ENCODE results near the gene SERPINB5.
"Not testable (repeated sequence)": the region's sequence is repeated elsewhere in the genome, so short reads cannot be mapped to it uniquely, and the experiment has no call there.

Gene SERPINB5

GRCh38 chr18:63476668-63477067, at the start of gene SERPINB5:
Gene SERPINB5 (plus strand): TSS chr18:63476958. CDS start chr18:63484429, 7,471 bp downstream.
- no peak for DNase-seq

DNA sequence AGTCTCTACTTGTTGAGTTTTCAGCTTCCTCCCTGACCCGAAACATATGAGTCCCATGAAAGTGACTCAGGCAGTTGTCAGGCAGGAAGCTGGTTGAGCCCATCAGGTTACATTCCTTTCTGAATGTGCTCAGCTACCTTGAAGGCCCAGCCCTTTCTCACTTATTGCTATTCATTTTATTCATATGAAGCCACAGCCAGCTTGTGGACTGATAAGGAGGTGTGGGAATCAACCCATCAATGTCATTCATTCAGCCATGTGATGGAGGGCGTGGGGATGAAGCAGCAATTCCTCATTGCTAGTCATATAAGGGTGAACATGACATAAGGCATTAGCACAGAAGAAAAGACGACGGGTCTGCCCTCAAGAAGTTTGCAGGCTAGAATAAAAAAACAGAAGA, 49.2 kb upstream of the SERPINB5 start:
- no peak for DNase-seq

- DNase-seq = no peak
Measured at GRCh38 chr18:63430526-63430925, 46.2 kb upstream of the SERPINB5 start.

- DNase-seq = no peak
Measured at GRCh38 chr18:63431180-63431579, 45.6 kb upstream of the SERPINB5 start.

- no peak for DNase-seq
Measured at GRCh38 chr18:63433334-63433866, 43.4 kb upstream of the SERPINB5 start.

DNA sequence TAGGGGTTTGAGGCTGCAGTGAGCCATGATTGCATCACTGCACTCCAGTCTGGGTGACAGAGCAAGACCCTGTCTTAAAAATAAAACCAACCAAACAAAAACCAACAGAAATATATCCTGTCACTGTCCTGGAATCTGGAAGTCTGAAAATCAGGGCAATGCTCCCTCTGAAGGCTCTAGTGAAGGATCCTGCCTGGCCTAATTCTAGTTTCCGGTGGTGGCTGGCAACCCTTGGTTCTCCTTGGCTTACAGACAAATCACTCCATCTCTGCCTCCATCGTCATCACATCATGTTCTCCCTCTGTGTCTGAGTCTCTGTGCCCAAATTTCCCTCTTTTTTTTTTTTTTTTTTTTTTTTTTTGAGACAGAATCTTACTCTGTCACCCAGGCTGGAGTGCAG, 38.6 kb upstream of the SERPINB5 start:
- no peak for DNase-seq

DNA sequence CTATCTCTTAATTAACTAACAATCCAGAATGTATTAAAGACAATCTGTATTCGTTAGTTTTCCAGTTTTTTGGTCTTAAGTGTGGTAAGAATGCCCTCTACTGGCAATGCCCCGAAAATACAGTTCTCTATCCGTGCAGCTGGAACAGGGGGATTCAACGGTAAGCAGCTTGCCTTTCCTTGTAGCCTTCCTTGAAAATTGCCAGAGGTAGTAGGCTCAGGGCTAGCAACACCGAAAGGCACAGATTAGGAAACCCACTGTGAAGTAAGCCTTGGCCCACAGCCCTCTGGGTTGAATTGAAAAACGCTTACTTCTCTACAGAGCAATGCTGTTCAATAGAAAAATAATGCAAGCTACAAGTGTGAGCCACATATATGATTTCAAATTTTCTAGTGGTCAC, 37.4 kb upstream of the SERPINB5 start:
- peak; percentile 67 for DNase-seq

- no peak for DNase-seq
Measured at GRCh38 chr18:63440219-63440618, 36.5 kb upstream of the SERPINB5 start.

DNA sequence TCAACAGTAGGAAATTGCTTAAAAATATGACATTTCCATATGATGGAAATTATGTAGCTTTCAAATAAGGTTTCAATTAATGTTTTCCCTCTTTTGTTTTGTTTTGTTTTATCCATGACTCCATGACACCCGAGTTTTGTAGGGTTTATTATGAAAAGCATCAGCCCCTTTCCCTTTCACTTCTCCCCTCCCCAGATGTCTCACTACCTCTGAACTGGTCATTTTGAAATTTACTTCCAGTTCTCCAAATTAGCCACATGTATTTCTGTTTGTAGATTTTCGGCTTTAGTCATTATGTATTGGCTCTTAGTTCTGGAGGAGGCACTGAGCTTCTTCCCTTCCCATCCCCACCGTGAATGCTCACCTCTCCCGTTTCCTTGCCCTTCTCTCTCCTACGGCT, 35.9 kb upstream of the SERPINB5 start:
- DNase-seq = no peak

DNA sequence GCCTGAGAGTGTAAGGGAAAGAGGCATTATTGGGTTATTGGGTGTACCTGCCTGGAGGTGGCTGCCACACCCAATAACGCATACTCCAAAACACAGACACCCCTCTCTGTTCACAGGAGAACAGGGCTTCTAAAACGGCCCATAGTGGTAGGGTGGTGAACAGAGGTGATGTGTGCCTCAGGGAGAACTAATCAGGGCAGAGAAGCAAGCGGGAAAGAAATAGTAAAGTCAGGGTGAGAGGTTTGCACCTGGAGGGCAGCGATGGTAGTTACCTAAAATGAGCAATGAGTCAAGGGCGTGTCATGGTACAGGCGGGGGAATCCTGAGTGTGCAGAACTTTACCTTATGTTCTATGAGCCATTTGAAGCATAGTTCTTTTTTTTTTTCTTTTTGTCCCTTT, 32.9 kb upstream of the SERPINB5 start:
- no peak for DNase-seq

DNA sequence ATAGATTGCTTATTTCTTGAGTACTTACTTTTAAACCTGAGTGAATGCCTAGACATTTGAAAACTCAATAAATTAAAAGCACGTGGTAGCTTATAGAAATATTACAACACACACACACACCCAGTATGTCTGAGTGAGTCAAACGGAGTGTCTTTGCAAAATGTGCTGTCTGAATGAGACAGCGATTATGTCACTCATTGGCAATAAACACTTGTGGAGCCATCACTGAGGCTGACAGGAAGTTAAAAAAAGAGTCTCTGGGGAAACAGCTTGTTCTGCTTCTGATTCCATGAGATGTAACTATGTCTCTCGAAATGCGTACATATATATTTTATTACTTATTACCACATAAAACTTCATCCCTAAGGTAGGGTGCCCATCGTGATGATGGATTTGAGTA, 32.2 kb upstream of the SERPINB5 start:
- DNase-seq = peak; percentile 9

DNA sequence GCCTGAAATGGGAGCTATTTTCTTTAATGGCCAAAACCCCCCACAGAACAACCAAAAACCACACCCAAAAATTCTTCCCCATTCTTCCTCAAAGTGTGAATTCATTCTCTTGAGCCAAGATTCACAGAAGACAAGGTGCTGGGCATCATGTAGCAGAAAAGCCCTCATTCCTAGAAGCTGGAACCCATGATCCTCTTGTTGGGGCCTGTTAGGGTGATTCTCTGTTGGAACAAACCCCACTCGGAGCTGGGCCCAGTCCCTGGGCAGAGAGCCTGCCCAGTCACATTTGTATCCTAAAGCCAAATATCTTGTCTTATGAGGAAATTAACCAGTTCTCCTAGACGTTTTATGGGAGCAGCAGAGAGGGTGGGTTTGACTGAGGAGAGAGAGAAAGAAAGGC, 31.7 kb upstream of the SERPINB5 start:
- DNase-seq = no peak

DNA sequence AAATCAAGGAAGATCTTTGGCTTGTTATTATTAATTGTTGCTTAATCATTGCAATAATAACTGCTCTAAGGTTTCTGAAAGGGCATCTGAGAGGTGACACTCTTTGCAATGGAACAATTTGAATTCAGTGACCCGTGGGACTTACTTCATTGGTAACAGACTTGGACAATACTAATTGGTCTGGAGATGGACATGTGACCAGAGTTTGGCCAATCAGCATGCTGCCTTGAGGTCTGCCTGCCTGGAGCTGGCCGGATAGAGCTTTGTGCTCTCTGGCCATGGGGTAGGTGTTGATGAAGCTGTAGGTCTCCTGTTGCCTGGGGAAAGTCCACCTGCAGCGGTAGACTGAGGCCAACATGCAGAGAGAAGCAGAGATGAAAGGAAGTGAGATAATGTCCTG, 30.5 kb upstream of the SERPINB5 start:
- no peak for DNase-seq

GRCh38 chr18:63447066-63447465, 29.7 kb upstream of the SERPINB5 start:
- no peak for DNase-seq

GRCh38 chr18:63449426-63449825, 27.3 kb upstream of the SERPINB5 start:
- DNase-seq = no peak

GRCh38 chr18:63451799-63452660, 24.7 kb upstream of the SERPINB5 start:
- no peak for DNase-seq

- not testable (repeated sequence) for DNase-seq
Measured at GRCh38 chr18:63452751-63453150, 24.0 kb upstream of the SERPINB5 start.

DNA sequence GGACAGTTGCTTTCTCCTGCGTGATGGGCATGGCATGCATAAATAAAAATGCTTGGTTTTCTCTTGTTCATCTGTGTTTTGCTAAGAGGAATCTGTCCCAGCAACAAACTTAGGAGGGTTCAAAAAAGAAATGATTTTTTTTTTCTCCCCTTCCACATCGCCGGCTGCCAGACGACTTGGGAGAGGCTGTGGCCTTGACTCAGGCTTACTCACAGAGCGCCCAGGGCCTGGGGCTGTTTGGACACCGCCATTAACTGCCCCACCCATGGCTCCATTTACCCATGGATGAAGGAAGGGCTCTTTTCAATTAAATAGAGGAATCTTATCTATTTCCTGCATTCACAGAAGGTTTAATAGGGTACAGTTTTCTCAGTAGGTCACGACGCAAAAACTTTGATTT, 22.3 kb upstream of the SERPINB5 start:
- DNase-seq = no peak

- no peak for DNase-seq
Measured at GRCh38 chr18:63457977-63458376, 18.8 kb upstream of the SERPINB5 start.

GRCh38 chr18:63460414-63460813, 16.3 kb upstream of the SERPINB5 start:
- DNase-seq = no peak

DNA sequence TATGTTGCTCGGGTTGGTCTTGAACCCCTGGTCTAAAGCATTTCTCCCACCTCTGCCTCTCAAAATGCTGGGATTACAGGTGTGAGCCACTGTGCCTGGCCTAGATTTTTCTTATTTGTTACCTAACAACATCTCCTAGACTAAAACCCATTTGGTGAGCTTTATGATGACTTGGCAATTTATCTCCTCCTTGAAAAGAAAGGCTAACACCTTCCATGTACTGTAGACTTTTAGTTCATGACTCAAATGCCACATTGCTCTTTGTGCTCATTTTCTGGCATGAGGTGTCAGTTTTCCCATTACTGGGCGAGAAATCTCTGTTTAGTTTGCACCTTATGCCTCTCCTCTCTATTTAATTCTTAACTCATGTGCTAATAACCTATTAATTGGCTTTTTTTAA, 12.3 kb upstream of the SERPINB5 start:
- no peak for DNase-seq

- DNase-seq = no peak
Measured at GRCh38 chr18:63465059-63465458, 11.7 kb upstream of the SERPINB5 start.

DNA sequence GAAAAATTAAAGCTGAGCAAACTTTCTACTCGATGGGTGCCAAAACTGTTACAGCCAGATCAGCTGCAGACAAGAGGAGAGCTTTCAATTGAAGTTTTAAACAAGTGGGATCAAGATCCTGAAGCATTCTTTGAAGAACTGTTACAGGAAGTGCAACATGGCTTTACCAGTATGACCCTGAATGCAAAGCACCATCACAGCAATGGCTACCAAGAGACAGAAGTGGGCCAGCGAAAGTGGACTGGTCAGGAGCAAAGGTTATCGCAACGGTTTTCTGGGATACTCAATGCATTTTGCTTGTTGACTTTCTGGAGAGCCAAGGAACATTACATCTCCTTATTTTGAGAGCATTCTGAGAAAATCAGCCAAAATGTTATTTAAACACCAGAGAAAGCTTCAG, 9.1 kb upstream of the SERPINB5 start:
- no peak for DNase-seq

DNA sequence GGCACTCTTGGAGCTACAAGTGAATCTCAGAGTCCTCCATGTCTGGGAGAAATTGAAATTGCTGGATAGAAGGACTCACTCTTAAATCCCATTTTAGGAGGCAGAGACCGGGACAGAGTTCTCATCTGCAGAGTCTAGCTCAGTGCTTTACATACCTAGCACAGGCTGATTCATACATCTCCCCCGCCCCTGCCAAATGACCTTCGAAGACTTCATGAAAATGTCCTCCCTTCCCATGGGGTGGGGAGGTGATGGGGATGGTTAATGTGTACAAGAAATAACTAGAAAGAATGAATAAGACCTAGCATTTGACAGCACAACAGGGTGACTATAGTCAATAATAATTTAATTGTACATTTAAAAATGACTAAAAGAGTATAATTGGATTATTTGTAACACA, 8.2 kb upstream of the SERPINB5 start:
- no peak for DNase-seq

DNA sequence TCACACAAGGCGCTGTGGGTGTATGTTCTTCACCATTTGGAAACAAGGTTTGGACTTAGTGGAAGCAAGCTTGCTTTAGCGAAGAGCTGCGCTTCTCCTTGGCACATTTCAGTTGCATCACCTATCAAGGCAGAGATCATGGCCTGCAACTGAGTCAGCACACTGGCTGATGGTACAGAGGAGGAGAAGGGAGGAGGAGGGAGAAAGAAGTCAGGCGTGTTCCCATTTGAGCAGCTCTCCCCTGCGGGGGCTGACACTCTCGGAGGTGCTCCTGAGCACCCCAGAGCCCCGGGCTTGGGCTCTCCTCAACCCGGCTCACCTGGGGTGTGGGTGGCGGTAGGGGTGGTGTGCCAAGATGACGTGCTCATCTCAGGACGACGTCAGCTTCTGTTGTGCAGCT, 6.0 kb upstream of the SERPINB5 start:
- DNase-seq = no peak

All from CD4-positive, alpha-beta T cell treated with Interleukin-12 subunit alpha and Interleukin-12 subunit beta, for 1 hour (primary cell).